GM18873 (cell line): ENCODE results near the gene ODF2.
"Not testable (repeated sequence)": the region's sequence is repeated elsewhere in the genome, so short reads cannot be mapped to it uniquely, and the experiment has no call there.

Experiments
- ATAC-seq: cut with Tn5 transposase; IDR thresholded peaks from one replicate; pipeline ENCODE4 v1.9.1; 2021; ENCODE audit warnings: mild to moderate bottlenecking, moderate library complexity, moderate number of reproducible peaks; ENCODE audit not compliant: unreplicated experiment, low FRiP score

The ODF2 gene

GRCh38 chr9:128479262-128479661, 23.5 kb downstream of the ODF2 start:
- no peak for ATAC-seq

DNA sequence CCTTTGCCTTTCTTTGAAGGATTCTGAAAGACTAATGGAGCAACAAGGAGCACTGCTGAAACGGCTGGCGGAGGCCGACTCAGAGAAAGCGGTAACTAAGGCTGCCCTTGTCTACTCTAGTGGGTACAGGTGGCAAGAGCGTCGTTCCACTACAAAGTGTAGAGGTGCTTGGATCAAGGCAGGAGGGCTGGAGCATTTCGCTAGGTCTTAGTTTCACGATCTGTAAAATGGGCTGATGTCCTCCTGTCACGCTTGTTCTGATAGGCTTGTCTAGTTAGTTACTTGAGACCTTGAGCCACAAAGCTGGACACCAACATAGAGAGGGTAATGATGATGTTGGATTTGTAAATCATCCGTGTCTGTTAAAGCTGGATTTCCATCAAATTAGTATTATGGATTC, 25.8 kb downstream of the ODF2 start:
- no peak for ATAC-seq

DNA sequence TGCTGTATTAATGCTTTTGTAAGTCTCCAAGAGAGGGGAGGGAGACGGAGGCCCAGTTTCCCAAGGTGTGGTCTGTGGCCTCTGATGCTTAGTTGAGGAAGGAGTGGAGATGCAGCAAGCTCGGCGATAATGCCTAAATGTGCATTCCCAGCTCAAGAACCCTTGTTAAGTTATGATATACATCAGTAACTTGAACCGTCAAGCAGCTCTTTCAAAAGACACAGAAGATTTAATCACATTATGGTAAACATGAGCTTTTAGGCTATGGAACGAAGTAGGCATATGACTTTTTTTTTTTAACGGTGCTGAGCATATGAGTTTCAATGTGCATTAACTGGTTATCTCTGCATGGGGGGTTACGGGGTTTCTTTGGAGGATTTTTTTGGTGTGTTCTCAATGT, 26.4 kb downstream of the ODF2 start:
- no peak for ATAC-seq

DNA sequence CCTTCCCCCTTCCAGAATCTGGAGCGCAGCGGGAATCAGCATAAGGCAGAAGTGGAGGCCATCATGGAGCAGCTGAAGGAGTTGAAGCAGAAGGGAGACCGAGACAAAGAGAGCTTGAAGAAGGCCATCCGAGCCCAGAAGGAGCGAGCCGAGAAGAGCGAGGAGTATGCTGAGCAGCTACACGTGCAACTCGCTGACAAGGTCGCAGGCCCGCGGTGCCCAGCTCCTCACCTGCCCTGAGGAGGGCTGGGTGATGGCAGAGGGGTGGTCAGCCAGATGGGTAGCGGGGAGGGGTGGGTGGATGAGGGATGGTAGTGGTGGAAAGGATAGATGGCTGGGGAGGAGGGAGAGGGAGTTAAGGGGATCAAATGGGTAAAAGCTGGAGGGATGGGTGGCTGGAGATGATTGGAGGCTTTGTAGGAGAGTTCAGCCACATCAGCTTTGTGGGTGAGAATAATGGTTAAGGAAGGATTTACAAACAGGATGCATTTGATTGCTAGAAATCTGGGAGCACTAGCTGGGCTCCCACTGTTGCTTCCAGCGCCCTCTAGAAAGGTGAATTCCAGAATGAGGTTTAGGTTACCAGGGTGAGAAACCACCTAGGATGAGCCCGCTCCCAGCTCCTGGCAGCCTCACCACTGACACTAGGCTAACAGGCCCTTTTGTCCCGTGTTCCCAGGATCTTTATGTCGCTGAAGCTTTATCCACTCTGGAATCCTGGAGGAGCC, 29.0 kb downstream of the ODF2 start:
- no peak for ATAC-seq

DNA sequence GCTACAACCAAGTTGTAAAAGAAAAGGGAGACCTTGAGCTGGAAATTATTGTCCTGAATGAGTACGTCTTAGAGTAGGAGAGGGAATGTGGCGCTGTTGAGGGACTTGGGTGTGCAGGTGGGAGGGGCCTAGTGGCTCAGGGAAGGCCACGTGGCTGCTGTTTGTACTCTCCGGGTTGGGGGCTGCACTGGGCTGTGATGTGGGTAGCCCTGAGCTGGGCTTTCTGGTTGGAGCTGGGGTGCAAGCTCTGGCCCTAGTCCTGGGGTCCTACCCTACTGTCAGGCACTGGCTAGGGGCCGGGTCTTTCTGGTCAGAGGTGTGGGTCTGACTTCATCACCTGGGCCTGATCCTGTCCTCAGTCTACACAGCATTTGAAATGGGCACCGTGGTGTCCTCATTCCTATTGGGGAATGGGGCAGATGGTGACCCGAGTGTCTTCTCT, 29.6 kb downstream of the ODF2 start:
- ATAC-seq, result no peak

- no peak for ATAC-seq
Observed at GRCh38 chr9:128486201-128486600, 30.4 kb downstream of the ODF2 start.

GRCh38 chr9:128493424-128493823, 37.6 kb downstream of the ODF2 start:
- no peak for ATAC-seq

GRCh38 chr9:128494108-128494745, 38.4 kb downstream of the ODF2 start:
- no peak for ATAC-seq

DNA sequence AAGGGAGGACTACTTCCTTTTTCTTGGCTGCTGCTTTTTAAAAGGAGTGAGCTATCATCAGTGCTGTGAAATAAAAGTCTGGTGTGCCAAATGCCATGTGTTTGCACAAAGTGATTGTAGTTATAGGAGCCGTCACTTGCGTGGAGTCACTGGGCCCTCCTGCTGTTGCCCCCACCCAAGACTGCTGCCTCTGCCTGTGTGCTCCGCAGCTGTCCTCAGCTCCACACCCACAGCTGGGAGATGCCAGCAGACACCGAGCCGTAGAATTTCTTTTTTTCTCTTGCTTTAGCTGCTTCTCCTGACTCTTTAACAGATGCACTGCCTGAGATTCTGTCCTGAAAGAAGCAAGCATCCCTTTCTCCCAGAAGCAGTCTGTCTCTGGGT, 38.9 kb downstream of the ODF2 start:
- no peak for ATAC-seq

DNA sequence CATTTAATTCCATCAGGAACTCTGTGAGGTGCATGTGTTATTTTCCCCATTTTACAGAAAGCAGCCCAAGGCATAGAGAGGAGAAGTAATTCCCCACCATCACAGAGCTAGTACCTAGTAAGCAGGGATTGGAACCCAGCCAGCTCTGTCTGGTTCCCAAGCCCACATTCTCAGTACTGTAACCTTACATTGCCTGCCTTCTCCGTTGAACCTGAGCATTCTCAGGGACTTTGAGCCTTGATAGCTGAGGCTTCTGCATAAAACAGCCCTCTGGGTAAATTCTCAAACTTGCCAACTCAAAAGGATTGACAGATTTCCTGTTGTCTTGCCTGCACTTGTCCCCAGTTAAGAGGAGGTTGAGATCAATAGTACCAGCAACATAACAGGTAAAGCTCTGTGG, 39.5 kb downstream of the ODF2 start:
- no peak for ATAC-seq

- ATAC-seq, result no peak
Observed at GRCh38 chr9:128495804-128496417, 40.1 kb downstream of the ODF2 start.

DNA sequence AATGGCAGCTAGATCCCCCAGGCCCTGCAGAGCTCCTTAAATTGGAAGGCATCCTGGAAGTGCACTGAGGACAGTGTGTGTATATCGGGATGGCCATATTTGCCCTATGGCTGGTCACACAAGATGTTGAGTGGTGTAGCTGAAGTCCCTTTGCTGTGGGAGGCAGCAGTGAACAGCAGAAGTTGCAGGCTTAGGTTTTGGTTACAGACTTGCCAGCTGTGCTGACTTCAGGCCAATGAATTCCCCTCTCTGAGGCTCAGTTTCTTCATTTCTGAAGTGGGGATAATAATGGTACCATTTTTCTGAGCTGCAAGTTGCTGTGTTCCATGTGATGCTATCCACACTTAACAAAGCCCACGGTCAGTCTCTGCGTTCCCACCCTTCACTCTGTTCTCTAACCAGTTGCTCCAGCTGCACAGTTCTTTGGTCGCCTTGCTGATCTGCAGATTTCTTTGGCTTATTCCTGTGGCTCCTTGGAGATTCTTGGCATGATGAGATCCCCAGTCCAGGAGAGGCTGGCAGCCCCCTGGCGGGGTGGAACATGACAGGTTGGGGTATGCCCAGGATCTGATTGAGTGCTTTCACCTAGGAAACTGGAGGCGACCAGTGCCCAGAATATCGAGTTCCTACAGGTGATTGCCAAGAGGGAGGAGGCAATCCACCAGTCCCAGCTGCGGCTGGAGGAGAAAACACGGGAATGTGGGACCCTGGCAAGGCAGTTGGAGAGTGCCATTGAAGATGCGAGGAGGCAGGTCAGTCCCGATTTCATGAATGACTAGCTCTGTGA, 42.2 kb downstream of the ODF2 start:
- no peak for ATAC-seq

GRCh38 chr9:128498911-128499310, 43.1 kb downstream of the ODF2 start:
- ATAC-seq, result no peak

DNA sequence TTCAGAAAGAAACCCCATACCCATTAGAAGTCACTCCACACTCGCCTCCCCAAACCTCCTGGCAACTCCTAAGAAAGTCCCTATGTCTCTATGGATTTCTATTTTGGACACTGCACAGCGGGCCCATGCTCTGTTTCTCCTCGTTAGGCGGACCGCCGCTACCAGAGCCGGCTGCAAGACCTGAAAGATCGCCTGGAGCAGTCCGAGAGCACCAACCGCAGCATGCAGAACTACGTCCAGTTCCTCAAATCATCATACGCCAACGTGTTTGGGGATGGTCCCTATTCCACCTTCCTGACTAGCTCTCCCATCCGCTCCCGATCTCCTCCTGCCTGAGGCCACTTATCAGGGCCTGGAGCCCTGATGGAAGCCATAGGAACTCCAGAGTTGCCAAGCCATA, 44.1 kb downstream of the ODF2 start:
- no peak for ATAC-seq

DNA sequence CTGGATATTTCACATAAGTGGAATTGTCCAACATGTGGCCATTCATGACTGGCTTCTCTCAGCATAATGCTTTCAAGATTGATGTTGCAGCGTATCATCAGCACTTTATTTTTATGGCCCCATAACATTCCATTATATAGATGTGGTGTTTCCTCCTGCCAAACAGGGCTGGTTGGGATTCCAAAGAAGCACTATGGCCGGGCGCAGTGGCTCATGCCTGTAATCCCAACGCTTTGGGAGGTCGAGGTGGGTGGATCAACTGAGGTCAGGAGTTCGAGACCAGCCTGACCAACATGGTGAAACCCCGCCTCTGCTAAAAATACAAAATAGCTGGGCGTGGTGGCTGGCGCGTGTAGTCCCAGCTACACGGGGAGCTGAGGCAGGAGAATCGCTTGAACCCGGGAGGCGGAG, 47.6 kb downstream of the ODF2 start:
- ATAC-seq, result not testable (repeated sequence)

DNA sequence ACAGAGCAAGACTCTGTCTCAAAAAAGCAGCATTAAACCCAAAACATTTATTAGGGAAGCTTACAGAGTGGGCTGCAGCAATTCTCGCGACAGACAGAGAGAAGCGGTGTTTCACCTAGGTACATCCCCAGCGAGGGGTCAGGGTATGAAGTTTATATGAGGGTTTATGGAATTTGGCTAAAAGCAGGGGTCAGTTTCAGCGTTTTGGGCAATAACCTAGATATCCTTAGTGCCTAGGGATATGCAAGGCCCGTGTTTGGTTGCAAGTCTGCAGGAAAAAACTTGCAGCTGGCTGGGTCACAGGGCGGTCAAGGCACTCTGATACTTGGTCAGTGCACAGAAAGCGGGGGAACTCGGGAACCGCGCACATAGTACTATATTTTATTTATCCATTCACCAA, 48.1 kb downstream of the ODF2 start:
- ATAC-seq, result no peak

GRCh38 chr9:128504485-128505413, 48.9 kb downstream of the ODF2 start, which contains the start of gene GLE1:
Gene GLE1, plus strand, starts transcription at chr9:128504719. Its CDS starts 87 bp downstream, at chr9:128504806.
- peak; percentile 71 for ATAC-seq

DNA sequence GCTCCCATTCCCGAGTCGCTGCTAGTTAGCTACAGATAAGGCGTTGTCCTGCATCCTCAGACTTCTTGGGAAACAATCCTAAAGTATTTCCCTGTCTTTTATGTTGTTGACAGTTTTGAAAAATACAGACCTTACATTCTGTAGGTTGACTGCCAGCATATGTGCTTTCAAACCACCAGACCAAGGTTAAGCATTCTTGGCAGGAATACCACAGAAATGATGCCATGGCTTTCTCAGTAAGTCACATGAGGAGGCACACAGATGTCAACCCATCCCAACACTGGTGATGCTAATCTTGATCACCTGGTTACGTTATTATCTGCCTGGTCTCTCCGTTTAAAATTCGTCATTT, 49.6 kb downstream of the ODF2 start:
- ATAC-seq, result no peak

GRCh38 chr9:128505906-128506305, 50.1 kb downstream of the ODF2 start:
- not testable (repeated sequence) for ATAC-seq

- no peak for ATAC-seq
Observed at GRCh38 chr9:128512820-128513219, 57.0 kb downstream of the ODF2 start.
